DMS79 (cell line): ENCODE measurements around the gene DHRS4.
"Not testable (repeated sequence)": the region's sequence is repeated elsewhere in the genome, so short reads cannot be mapped to it uniquely, and the experiment has no call there.

Experiments used
- DNase-seq: peaks from one replicate; lab custom pipeline; 2025; lab: John Stamatoyannopoulos, UW

Gene DHRS4

GRCh38 chr14:23941230-23941629 lies 12.3 kb upstream of the DHRS4 start:
- no peak for DNase-seq

GRCh38 chr14:23941669-23942068 lies 11.9 kb upstream of the DHRS4 start:
- no peak for DNase-seq

GRCh38 chr14:23942587-23942986 lies 11.0 kb upstream of the DHRS4 start:
- DNase-seq: no peak

- DNase-seq: not testable (repeated sequence)
Measured at GRCh38 chr14:23949069-23949468, 4.5 kb upstream of the DHRS4 start.

GRCh38 chr14:23950411-23951135 lies 3.0 kb upstream of the DHRS4 start:
- no peak for DNase-seq

- DNase-seq: not testable (repeated sequence)
Measured at GRCh38 chr14:23951136-23951466, 2.5 kb upstream of the DHRS4 start.

GRCh38 chr14:23951590-23952201 lies 1.9 kb upstream of the DHRS4 start:
- DNase-seq: no peak

GRCh38 chr14:23953116-23953463 lies 480 bp upstream of the DHRS4 start:
- DNase-seq: not testable (repeated sequence)

GRCh38 chr14:23954279-23954614 lies 677 bp downstream of the DHRS4 start:
- DNase-seq: not testable (repeated sequence)

GRCh38 chr14:23954965-23955364 lies 1.4 kb downstream of the DHRS4 start:
- peak; percentile 76 for DNase-seq

GRCh38 chr14:23955811-23956210 lies 2.2 kb downstream of the DHRS4 start:
- DNase-seq: not testable (repeated sequence)

GRCh38 chr14:23957913-23958569 lies 4.5 kb downstream of the DHRS4 start:
- not testable (repeated sequence) for DNase-seq

- DNase-seq: not testable (repeated sequence)
Measured at GRCh38 chr14:23960899-23961298, 7.3 kb downstream of the DHRS4 start.

GRCh38 chr14:23961704-23962103 lies 8.1 kb downstream of the DHRS4 start:
- DNase-seq: not testable (repeated sequence)

- not testable (repeated sequence) for DNase-seq
Measured at GRCh38 chr14:23969130-23969480, 15.5 kb downstream of the DHRS4 start.

- DNase-seq: peak; percentile 3
Measured at GRCh38 chr14:23969481-23970282, 16.1 kb downstream of the DHRS4 start.

GRCh38 chr14:23970283-23970659 lies 16.7 kb downstream of the DHRS4 start:
- not testable (repeated sequence) for DNase-seq

- DNase-seq: not testable (repeated sequence)
Measured at GRCh38 chr14:23973178-23973577, 19.6 kb downstream of the DHRS4 start.

GRCh38 chr14:23974041-23974440 lies 20.5 kb downstream of the DHRS4 start:
- not testable (repeated sequence) for DNase-seq

- DNase-seq: not testable (repeated sequence)
Measured at GRCh38 chr14:23977208-23977607, 23.6 kb downstream of the DHRS4 start.

GRCh38 chr14:23981951-23982813 lies 28.6 kb downstream of the DHRS4 start:
- not testable (repeated sequence) for DNase-seq
